Nephron (organoid): Measurements from ENCODE around the gene TREH.

Experiments used
- H3K27ac Mint-ChIP-seq, 3 experiments: 2 replicates each; pipeline ENCODE4 v1.8.0; 2020; ENCODE audit warnings: mixed read lengths in 3 of 3, mild to moderate bottlenecking in 2 of 3, moderate library complexity in 1 of 3
- H3K27me3 Mint-ChIP-seq: 2 replicates; pipeline ENCODE4 v1.8.0; 2021; ENCODE audit warnings: low read depth, mild to moderate bottlenecking, moderate library complexity, mixed read lengths
- H3K36me3 Mint-ChIP-seq: 2 replicates; pipeline ENCODE4 v1.8.0; 2020; ENCODE audit warnings: low read depth, mixed read lengths
- H3K4me1 Mint-ChIP-seq: 2 replicates; pipeline ENCODE4 v1.8.0; 2020; ENCODE audit warnings: mixed read lengths
- H3K4me3 Mint-ChIP-seq, 3 experiments: 2 replicates each; pipeline ENCODE4 v1.8.0; 2020; ENCODE audit warnings: mild to moderate bottlenecking in 3 of 3, mixed read lengths in 3 of 3, moderate library complexity in 2 of 3
- H3K9me3 Mint-ChIP-seq: 2 replicates; pipeline ENCODE4 v1.8.0; 2020; ENCODE audit warnings: mixed read lengths
- CTCF ChIP-seq, 3 experiments: fragments of 200-600 bp; sonication (generic); IDR thresholded peaks; one replicate each; pipeline ENCODE4 v1.5.0; 2021; ENCODE audit warnings: antibody characterized with exemption in 3 of 3; ENCODE audit not compliant: unreplicated experiment in 3 of 3

Gene TREH

GRCh38 chr11:118635237-118635591, 44.2 kb downstream of the TREH start:
- no peaks in the 10 kb centered on the region for H3K9me3 Mint-ChIP-seq
- no peak for TF ChIP-seq CTCF (IDR thresholded peaks at IDR 0.05; ENCODE audit: unreplicated experiment in 3 of 3)
- H3K27me3 Mint-ChIP-seq, result no peaks in the 10 kb centered on the region
- peak overlapping the region; percentile 32 to 56 (median 34) for H3K4me3 Mint-ChIP-seq
- peak overlapping the region; percentile 10 to 60 (median 30) for H3K27ac Mint-ChIP-seq
- peaks cover 60% of the 10 kb centered on the region for H3K36me3 Mint-ChIP-seq
- peaks cover 45% of the 10 kb centered on the region for H3K4me1 Mint-ChIP-seq

GRCh38 chr11:118634431-118635236, 44.8 kb downstream of the TREH start:
- H3K27me3 Mint-ChIP-seq, result no peaks in the 10 kb centered on the region
- H3K27ac Mint-ChIP-seq, result peak overlapping the region; percentile 92 to 94 (median 93)
- H3K4me1 Mint-ChIP-seq, result peaks cover 46% of the 10 kb centered on the region

GRCh38 chr11:118633979-118634378, 45.5 kb downstream of the TREH start:
- H3K9me3 Mint-ChIP-seq, result no peaks in the 10 kb centered on the region
- H3K36me3 Mint-ChIP-seq, result peaks cover 63% of the 10 kb centered on the region
- H3K4me1 Mint-ChIP-seq, result peaks cover 53% of the 10 kb centered on the region
- no peaks in the 10 kb centered on the region for H3K27me3 Mint-ChIP-seq
- peak overlapping the region; percentile 92 to 94 (median 93) for H3K27ac Mint-ChIP-seq
- H3K4me3 Mint-ChIP-seq, result peak overlapping the region in 2 of 3 experiments; percentile 38 to 70
- no peak for TF ChIP-seq CTCF (IDR thresholded peaks at IDR 0.05; ENCODE audit: unreplicated experiment in 3 of 3)

More at GRCh38 chr11:118634431-118635236, 44.8 kb downstream of the TREH start:
- Mint-ChIP-seq H3K9me3 (no peaks in the 10 kb centered on the region), H3K36me3 (peaks cover 56% of the 10 kb centered on the region), H3K4me3 (peak overlapping the region; percentile 65 to 70 (median 69))
- peak in 1 of 3 experiments; percentile 17 for TF ChIP-seq CTCF (IDR thresholded peaks at IDR 0.05; ENCODE audit: unreplicated experiment in 3 of 3)

GRCh38 chr11:118633319-118633690, 46.1 kb downstream of the TREH start:
- Mint-ChIP-seq H3K27ac (peak overlapping the region in 2 of 3 experiments; percentile 10 to 92), H3K36me3 (peaks cover 66% of the 10 kb centered on the region), H3K9me3 (no peaks in the 10 kb centered on the region), H3K4me1 (peaks cover 57% of the 10 kb centered on the region), H3K27me3 (no peaks in the 10 kb centered on the region), H3K4me3 (peak overlapping the region in 1 of 3 experiments; percentile 35)
- no peak for TF ChIP-seq CTCF (IDR thresholded peaks at IDR 0.05; ENCODE audit: unreplicated experiment in 3 of 3)

- TF ChIP-seq CTCF (IDR thresholded peaks at IDR 0.05; ENCODE audit: unreplicated experiment in 3 of 3), result no peak
- no peaks in the 10 kb centered on the region for H3K27me3 Mint-ChIP-seq
- no peak overlapping the region for H3K4me3 Mint-ChIP-seq
- peaks cover 65% of the 10 kb centered on the region for H3K36me3 Mint-ChIP-seq
- H3K27ac Mint-ChIP-seq, result peak overlapping the region in 2 of 3 experiments; percentile 10 to 92
- peaks cover 57% of the 10 kb centered on the region for H3K4me1 Mint-ChIP-seq
- H3K9me3 Mint-ChIP-seq, result no peaks in the 10 kb centered on the region
Observed at GRCh38 chr11:118632577-118633318, 46.7 kb downstream of the TREH start.
